ENCODE data around the gene GPD2. TPM values are rescaled to one million over a fixed set of nuclear protein-coding genes. Genes with fewer than 3 reads are reported as not detected.

Gene GPD2
- polyA plus RNA-seq (ENCODE audit: insufficient read length in 12 of 12) = 10 to 100 TPM in 11 of 12 donors, not detected in 1; 10.4 to 23.5 (median 15.7) TPM
- long read RNA-seq, donor 1, partial matches to known transcripts = 0 of 4 reads
- long read RNA-seq, donor 1, other reads (novel, unspliced or antisense) = 0 of 4 reads
- long read RNA-seq, donor 2, full-length matches to known transcripts = 2 of 2 reads
- long read RNA-seq, donor 2, partial matches to known transcripts = 0 of 2 reads
- long read RNA-seq, donor 2, other reads (novel, unspliced or antisense) = 0 of 2 reads
- long read RNA-seq, donor 3 = 0 reads
- long read RNA-seq, donor 4, full-length matches to known transcripts = 1 of 1 reads
- long read RNA-seq, donor 4, partial matches to known transcripts = 0 of 1 reads
- long read RNA-seq, donor 4, other reads (novel, unspliced or antisense) = 0 of 1 reads
- long read RNA-seq, donor 5, partial matches to known transcripts = 0 of 3 reads
- long read RNA-seq, donor 5, other reads (novel, unspliced or antisense) = 0 of 3 reads
- long read RNA-seq, donor 6 = 0 reads
- long read RNA-seq, donor 7, partial matches to known transcripts = 0 of 1 reads
- long read RNA-seq, donor 7, other reads (novel, unspliced or antisense) = 0 of 1 reads
- long read RNA-seq, donor 8, full-length matches to known transcripts = 2 of 2 reads
- long read RNA-seq, donor 8, partial matches to known transcripts = 0 of 2 reads
- long read RNA-seq, donor 8, other reads (novel, unspliced or antisense) = 0 of 2 reads
- long read RNA-seq, donor 9, partial matches to known transcripts = 0 of 1 reads
- long read RNA-seq, donor 9, other reads (novel, unspliced or antisense) = 0 of 1 reads
- long read RNA-seq, donor 10, full-length matches to known transcripts = 2 of 2 reads
- long read RNA-seq, donor 10, partial matches to known transcripts = 0 of 2 reads
- long read RNA-seq, donor 10, other reads (novel, unspliced or antisense) = 0 of 2 reads
- long read RNA-seq, donor 11, full-length matches to known transcripts = 2 of 2 reads
- long read RNA-seq, donor 11, partial matches to known transcripts = 0 of 2 reads
- long read RNA-seq, donor 11, other reads (novel, unspliced or antisense) = 0 of 2 reads

DNA sequence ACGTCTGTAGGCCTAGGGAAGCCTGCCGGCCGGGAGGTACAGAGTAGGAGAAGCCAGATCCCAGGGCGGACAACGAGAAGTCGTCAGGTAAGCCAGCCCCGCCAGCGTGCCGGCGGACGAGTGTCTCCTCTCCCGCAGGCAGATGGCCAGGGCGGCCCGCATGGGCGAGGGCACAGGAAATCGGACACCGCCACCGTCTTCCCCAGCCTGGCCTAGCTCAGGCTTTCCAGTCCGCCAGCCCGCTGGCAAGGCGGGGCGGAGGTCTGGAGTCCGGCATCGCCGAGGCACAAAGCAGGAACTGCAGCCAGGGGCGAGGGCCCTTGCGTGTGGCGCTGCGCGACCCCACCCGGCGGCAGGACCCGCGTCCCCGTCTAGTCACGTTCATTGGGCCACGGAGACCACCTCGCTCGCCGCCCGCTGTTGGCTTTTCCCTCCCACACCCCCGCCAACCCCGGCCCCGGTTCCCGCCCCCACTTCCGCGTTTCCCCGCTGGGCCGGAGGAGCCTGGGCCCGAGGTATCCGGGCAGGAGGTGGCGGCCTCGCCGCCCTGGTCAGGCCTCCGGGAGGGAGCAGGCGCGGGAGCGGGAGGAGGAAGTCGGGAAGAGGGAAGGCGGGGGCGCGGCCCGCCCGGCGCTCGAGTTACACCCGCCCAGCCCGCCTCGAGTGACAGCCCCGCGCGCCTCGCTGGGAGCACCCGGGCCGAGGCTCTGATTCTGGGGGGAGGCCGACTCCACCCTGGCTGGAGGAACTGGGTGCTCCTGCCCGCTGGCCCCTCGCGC is at the start of gene GPD2:
Gene GPD2 (plus strand): TSS at position 662 of the 779 bp plus-strand sequence. CDS start 39,727 bp downstream, outside the sequence.
- DNase-seq = peak; percentile 90

DNA sequence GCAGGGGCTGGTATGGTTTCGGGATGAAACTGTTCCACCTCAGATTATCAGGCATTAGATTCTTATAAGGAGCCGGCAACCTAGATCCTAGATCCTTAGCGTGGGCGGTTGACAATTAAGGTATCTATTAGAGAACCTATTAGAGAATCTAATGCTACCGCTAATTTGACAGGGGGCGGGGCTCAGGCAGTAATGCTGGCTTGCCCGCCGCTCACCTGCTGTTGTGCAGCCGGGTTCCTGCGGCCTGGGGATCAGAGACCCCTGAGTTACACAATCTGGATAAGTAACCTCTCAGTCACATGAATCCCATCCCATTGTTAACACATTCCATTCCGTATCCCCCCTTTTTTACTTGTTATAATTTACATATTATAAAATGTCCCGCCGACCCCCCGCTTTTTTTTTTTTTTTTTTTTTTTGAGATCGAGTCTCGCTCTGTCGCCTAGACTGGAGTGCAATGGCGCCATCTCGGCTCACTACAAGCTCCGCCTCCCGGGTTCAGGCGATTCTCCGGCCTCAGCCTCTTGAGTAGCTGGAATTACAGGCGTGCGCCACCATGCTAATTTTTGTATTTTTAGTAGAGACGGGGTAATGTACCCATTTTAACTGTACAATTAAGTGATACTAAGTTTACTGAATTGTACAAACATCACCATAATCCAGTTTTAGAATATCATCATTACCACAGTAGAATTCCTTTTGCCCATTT is 42.0 kb upstream of the GPD2 start:
- no peak for DNase-seq

GRCh38 chr2:156396126-156396525 is 40.1 kb upstream of the GPD2 start:
- DNase-seq = no peak

- DNase-seq = no peak
These were observed 39.0 kb upstream of the GPD2 start for GRCh38 chr2:156397229-156397628.

- no peak for DNase-seq
These were observed 38.0 kb upstream of the GPD2 start for GRCh38 chr2:156398176-156398575.

GRCh38 chr2:156399224-156399949 is 36.8 kb upstream of the GPD2 start:
- no peak for DNase-seq

- DNase-seq = no peak
These were observed 36.1 kb upstream of the GPD2 start for GRCh38 chr2:156399950-156400705.

- peak; percentile 92 for DNase-seq
These were observed 35.2 kb upstream of the GPD2 start for GRCh38 chr2:156400706-156401678.

DNA sequence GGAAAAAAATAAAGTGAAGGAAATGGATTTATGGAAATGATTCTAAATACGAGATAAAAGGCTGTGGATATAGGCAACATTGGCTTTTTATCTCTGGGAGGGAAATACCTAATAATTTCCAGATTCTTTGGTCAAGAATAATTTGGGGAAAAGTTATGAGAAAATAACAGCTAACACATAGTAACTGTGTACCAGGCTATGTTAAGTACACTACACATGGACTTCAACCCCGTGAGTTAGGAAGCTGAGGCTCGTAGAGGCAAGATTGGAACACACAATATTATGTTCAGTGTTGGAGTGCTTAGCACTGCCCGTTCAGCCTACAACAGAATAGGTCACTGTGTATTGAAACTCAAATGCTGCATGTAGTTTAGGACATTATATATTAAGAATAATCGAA is 34.3 kb upstream of the GPD2 start:
- no peak for DNase-seq

DNA sequence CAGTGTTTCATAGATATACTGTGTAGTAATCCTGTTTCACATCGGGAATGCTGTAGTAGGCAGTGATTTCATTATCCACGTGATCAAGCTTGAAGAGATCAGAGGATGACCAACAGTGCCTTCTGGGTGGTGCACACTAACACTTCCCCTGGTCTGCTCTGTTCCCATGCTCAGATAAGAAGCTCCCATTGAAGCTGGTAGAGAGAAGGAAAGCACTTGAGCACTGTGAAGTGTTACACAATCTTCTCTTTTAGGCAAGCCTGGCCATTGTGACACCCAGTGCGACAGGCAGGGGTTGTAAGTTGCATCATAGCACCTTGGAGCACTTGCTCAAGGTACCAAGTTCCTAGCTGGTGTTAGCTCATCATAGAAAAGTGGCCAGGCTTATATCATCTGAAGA is 30.6 kb upstream of the GPD2 start:
- no peak for DNase-seq

DNA sequence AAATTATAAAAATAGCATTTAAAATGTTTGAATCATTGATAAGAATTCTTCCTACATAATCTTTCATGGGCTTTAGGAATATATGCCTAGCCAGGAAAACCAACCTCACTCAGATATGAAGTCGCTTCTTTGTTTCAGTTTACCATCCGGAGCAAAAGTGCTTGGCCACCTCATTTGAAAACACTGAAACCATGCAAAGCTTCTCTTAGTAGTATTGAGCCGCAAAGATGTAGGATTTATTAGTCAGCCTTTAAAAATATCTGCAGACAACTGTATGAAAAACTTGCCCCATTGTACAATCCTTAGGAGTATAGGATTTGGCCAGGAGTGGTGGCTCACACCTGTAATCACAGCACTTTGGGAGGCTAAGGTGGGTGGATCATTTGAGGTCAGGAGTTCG is 24.3 kb upstream of the GPD2 start:
- no peak for DNase-seq

DNA sequence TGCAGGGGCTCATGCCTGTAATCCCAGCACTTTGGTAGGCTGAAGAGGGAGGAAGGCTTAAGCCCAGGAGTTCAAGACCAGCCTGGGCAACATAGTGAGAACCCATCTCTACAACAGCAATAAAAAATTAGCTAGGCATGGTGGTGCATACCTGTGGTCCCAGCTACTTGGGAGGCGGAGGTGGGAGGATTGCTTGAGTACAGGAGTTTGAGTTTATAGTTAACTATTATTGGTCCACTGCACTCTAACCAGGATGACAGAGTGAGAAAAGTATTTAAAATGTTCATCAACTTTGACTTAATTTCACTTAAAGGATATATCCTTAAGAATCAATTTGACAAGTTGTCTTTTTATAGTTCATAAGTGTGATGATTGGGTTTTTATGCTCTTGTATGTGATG is 14.3 kb upstream of the GPD2 start:
- no peak for DNase-seq

GRCh38 chr2:156423674-156424282 is 12.4 kb upstream of the GPD2 start:
- no peak for DNase-seq

DNA sequence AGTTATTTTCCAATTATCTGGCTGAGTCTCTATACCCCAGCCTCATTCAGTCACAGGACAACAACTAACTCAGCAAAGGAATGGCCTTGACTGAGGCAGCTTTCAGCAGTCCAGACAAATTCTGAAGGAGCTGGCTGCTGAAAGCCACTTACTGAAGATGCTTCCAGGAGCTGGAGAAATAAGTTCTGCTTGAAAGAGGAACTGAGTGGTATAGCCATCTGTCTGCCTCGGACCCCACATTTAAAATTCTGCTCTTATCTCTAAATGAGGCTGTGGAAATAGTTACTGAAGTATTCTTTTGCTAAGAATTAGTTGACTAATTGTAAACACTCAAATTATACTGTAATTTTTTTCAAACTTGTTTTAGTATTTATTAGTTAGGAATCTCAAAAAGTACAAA is 9.1 kb upstream of the GPD2 start:
- DNase-seq = no peak

DNA sequence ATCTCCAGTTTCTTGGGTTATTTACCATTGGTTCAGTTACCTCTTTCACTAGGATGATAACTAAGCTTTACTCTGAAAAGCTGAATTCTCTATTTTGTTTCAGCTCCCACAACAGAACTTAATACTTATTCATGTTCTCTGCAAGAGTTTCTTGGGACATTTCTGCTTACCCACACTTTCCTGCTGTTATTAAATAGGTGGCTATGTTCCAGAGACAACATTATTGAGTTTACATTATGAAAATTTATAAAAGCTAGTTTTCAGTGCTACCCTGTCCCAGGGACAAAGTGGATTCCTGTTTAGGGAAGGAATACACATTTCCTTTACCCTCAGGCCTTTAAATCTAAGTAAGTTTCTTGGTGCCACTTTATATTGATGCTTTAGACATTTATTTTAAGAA is 7.0 kb upstream of the GPD2 start:
- no peak for DNase-seq

DNA sequence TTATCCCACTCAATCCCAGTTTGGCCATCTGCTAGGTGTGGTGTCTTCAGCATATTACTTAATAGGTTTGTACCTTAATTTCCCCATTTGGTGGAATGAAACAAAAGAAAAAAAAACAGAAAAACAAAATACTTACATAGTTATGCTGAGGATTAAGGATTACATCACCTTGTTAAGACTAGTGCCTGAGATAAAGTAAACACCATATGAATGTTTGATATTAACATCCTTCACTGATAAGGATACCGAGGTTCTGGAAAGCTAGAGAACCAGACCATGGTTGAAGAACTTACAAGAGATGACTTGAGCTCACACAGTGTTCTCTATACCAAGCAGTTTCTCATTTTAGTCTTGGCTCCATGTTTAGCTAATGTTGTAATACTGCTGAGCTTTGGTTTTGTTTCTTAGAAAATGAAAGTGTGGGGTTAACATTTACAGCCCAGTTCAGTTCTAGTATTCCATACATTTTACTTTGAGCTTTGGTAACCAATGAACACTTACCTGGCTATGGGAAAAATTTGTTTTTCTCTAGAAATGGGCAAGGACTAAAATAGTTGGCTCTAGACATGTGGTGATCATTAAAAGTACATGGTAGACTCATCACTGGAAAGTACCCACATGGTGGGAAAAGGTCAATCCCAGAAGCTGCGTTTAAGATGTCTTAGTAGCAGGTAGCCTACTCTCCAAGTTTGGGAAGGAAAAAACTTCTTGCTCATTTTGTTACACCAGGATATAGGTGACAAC is 5.8 kb upstream of the GPD2 start:
- DNase-seq = no peak

GRCh38 chr2:156430980-156431358 is 5.2 kb upstream of the GPD2 start:
- no peak for DNase-seq
